Pancreas (tissue), 10 donors: ENCODE measurements around the gene ZNF217. TPM values are rescaled to one million over a fixed set of nuclear protein-coding genes. Genes with fewer than 3 reads are reported as not detected.
"Not testable (repeated sequence)": the region's sequence is repeated elsewhere in the genome, so short reads cannot be mapped to it uniquely, and the experiment has no call there.

Experiments
- ATAC-seq, 4 donors: fragments of 200-7000 bp; cut with Tn5 transposase; one replicate each; pipeline versions ENCODE4 v1.8.0 to v1.9.1; 2020; ENCODE audit warnings: mild to moderate bottlenecking in 4 of 4, moderate library complexity in 4 of 4
- DNase-seq, 6 donors: peaks; one replicate each; pipeline ENCODE4 v3.0.0-alpha.2; 2020
- FAIRE-seq: peaks from 2 replicates; lab custom pipeline; 2012; peaks lifted over from hg19 to GRCh38; lab: Jason Lieb, UNC
- H3K27ac ChIP-seq, 4 donors: fragments of 200-600 bp; sonication (generic); 1 replicate in 3 of 4; 2 replicates in 1 of 4; pipeline versions ENCODE4 v1.5.0 to v1.8.0; 2020
- H3K27me3 ChIP-seq, 4 donors: fragments of 200-600 bp; one replicate each; pipeline ENCODE4 v1.8.0; 2021
- H3K36me3 ChIP-seq, 3 donors: fragments of 200-600 bp; sonication (generic) in 1 of 3; one replicate each; pipeline versions ENCODE4 v1.5.0 to v1.8.0; 2020 to 2021
- H3K4me1 ChIP-seq, 3 donors: fragments of 200-600 bp; one replicate each; pipeline ENCODE4 v1.8.0; 2021
- H3K4me3 ChIP-seq, 4 donors: fragments of 200-600 bp; sonication (generic) in 2 of 4; one replicate each; pipeline versions ENCODE4 v1.5.0 to v1.8.0; 2020 to 2021
- H3K9me3 ChIP-seq, 4 donors: fragments of 200-600 bp; one replicate each; pipeline ENCODE4 v1.8.0; 2021
- WGBS, 2 donors: extraction: QIAGEN DNeasy Blood & Tissue Kit; methylation state at CpG; one replicate each; pipeline ENCODE4 v1.1.7; 2013; 5-methylcytosine and 5-hydroxymethylcytosine counted together
- intact Hi-C, 3 donors: fragments of 100-400 bp; cut with DNase I; formaldehyde crosslinking; loops; one replicate each; pipeline versions ENCODE4 v1.11.1 to v1.14.2; 2022
- polyA plus RNA-seq, 2 donors: library from polyadenylated mRNA; stranded (reverse); fragments of 200-250 nt; gene quantifications; one replicate each; pipeline ENCODE4 v1.2.3, GENCODE V29; 2013
- total RNA-seq, 6 donors: library from RNA; stranded (reverse); fragmentation: NEBNext Ultra II Directional in 4 of 6; extraction: Animal tissue kit (Norgen Biotek cat#: 25700) in 4 of 6; gene quantifications; one replicate each; pipeline versions ENCODE4 v1.2.1 to v1.2.4, GENCODE V29; 2021 to 2023
- TF ChIP-seq, protein P1 (sequence below), 4 donors: fragments of 200-600 bp; sonication (generic) in 3 of 4; IDR thresholded peaks; one replicate each; pipeline versions ENCODE4 v1.5.0 to v1.8.0; 2021; ENCODE audit warnings: antibody characterized with exemption in 4 of 4
- donor health status: healthy with polysubstance abuse.
- donor health status: DM: no; HTN: no; CAD: no; lungs with moderate emphysema.
- donor health status: DM: no; HTN: no; CAD: no.
- donor health status: control.
- donor health status: control.
- donor health status: Bipolar disorder and iron deficiency.
- donor health status: DM: yes; HTN: yes; CAD: no.
- donor health status: DM: no; HTN: no; CAD: no.
- donor health status: DM: no; HTN: no; CAD: no.
- donor health status: DM: yes; HTN: yes; CAD: no.

ZNF217 gene
- total and polyA plus RNA-seq, 8 donors = 4.2 to 29.5 (median 12.8) TPM

DNA sequence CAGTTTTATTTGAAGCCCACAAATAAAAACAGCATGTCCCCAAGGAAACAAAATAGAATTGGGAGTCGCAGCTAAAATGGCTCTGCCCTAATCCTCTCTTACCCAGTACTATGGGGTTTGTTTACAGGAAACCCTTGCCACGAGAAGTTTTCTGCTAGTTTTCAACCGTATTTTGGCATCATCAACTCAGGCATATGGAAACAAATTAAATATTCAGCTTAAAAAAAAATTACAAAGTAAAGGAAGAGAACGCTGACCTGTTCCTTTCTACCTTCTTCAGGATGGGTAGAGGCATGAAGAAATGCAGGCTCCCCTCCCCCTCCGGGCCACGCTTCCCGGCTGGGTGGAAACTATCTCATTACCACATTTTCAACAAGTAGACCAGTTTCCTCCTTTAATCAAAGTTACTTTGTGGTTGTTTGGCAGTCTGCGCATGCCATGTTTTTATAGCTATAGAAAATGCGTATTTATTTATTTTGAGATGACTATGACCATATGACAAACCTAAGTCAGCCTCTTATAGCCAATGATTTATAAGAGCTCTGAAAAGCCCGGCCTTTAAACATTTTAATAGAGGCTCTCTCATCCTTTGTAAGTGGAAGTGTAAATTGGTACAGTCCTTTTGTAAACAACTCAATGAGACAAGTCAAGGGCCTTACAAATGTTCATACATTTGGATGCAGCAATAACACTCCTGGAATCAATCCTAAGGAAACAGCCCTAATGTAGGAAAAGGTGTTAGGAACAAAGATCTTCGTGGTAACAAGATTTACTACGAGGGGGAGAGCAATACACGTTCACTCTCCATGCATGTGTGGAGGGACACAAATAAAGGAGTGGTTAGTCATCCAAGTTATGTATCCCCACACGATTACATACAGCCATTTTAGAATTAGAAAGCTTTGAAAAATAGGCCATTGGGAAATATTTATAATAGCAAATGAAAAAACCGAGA is 16.1 kb upstream of the ZNF217 start:
- no peaks in the 10 kb centered on the region for H3K36me3 ChIP-seq
- peak in 2 of 4 donors; percentile 20 to 50 for ATAC-seq
- FAIRE-seq = no peak
- no peak overlapping the region for H3K4me3 ChIP-seq
- H3K9me3 ChIP-seq = no peaks in the 10 kb centered on the region
- TF ChIP-seq, protein P1, sequence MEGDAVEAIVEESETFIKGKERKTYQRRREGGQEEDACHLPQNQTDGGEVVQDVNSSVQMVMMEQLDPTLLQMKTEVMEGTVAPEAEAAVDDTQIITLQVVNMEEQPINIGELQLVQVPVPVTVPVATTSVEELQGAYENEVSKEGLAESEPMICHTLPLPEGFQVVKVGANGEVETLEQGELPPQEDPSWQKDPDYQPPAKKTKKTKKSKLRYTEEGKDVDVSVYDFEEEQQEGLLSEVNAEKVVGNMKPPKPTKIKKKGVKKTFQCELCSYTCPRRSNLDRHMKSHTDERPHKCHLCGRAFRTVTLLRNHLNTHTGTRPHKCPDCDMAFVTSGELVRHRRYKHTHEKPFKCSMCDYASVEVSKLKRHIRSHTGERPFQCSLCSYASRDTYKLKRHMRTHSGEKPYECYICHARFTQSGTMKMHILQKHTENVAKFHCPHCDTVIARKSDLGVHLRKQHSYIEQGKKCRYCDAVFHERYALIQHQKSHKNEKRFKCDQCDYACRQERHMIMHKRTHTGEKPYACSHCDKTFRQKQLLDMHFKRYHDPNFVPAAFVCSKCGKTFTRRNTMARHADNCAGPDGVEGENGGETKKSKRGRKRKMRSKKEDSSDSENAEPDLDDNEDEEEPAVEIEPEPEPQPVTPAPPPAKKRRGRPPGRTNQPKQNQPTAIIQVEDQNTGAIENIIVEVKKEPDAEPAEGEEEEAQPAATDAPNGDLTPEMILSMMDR (IDR thresholded peaks at IDR 0.05) = no peak
- intact Hi-C loops = no loop called here
- H3K27me3 ChIP-seq = no peaks in the 10 kb centered on the region
- H3K4me1 ChIP-seq = peaks cover 0 to 6% (median 0%) of the 10 kb centered on the region in 3 donors
- WGBS, 2 donors = 79 to 83% methylated on average over 15 of the region's 15 CpGs
- H3K27ac ChIP-seq = peak overlapping the region in 2 of 4 donors; percentile 2 to 26
- DNase-seq = peak in 2 of 6 donors; percentile 5 to 36

GRCh38 chr20:53608456-53609452 is 15.1 kb upstream of the ZNF217 start:
- H3K4me3 ChIP-seq = no peak overlapping the region
- TF ChIP-seq, protein P1 (IDR thresholded peaks at IDR 0.05) = no peak
- DNase-seq (peak in 3 of 6 donors; percentile 12 to 58 (median 22)), ATAC-seq (peak in 2 of 4 donors; percentile 29 to 54), FAIRE-seq (no peak)
- intact Hi-C loops = no loop called here
- WGBS, 2 donors = 87 to 88% methylated on average over 33 to 35 of the region's 35 CpGs
- peaks cover 0 to 6% (median 0%) of the 10 kb centered on the region in 3 donors for H3K4me1 ChIP-seq
- H3K27me3 ChIP-seq = no peaks in the 10 kb centered on the region
- H3K36me3 ChIP-seq = no peaks in the 10 kb centered on the region
- H3K27ac ChIP-seq = peak overlapping the region in 1 of 4 donors; percentile 26
- no peaks in the 10 kb centered on the region for H3K9me3 ChIP-seq

DNA sequence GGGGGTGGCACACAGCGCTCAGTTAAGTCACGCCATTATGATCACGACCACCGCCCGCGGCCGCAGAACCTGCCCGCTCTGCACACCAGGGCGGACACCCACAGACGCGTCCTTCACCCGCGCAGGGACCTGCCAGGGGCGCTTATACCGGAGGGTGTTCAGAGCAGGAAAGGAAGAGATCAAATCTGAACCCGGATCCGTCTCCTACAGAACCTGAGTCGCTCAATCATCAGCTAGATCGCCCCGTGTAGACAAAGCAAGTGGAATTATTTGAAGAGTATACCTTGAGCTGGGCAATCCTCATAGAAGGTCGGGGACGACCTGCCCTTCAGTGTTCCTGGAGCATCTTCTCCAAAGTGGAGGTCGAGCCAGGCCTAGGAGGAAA is 14.4 kb upstream of the ZNF217 start:
- Histone ChIP-seq H3K4me1 (peaks cover 0 to 6% (median 0%) of the 10 kb centered on the region in 3 donors), H3K27me3 (no peaks in the 10 kb centered on the region), H3K9me3 (no peaks in the 10 kb centered on the region), H3K36me3 (no peaks in the 10 kb centered on the region), H3K27ac (no peak overlapping the region), H3K4me3 (no peak overlapping the region)
- intact Hi-C loops = no loop called here
- ATAC-seq (no peak), DNase-seq (peak in 2 of 6 donors; percentile 8 to 15), FAIRE-seq (no peak)
- WGBS, 2 donors = 94 to 95% methylated on average over 23 of the region's 23 CpGs
- TF ChIP-seq, protein P1 (IDR thresholded peaks at IDR 0.05) = no peak

DNA sequence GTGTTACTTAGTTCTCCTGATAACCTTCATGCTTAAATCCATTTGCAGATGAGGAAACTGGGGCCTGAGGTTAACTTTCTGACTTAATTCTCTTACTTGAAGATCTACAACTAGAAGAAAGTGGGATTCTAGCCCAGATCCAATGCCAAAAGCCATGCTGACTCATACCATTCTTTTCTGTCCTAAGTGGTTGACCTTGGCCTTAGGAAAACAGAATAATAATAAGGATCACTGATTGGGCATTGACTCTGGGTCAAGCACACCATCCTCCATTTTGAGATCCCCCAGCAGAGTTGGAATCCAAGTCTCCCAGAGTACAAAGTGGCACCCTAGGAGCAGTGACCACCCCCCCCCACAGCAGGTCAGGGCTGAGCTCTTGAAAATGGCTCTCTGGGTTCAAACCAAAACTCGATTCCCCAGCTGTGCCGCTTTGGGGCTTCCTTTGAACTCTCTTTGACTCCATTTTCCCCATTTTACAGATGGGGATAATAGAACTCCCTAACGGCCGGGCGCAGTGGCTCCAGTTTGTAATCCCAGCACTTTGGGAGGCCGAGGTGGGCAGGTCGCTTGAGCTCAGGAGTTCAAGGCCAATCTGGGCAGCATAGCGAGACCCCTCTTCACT is 12.8 kb upstream of the ZNF217 start:
- H3K27me3 ChIP-seq = no peaks in the 10 kb centered on the region
- FAIRE-seq = no peak
- H3K4me3 ChIP-seq = no peak overlapping the region
- 93% methylated on average over 8 of the region's 8 CpGs for WGBS, 2 donors
- H3K36me3 ChIP-seq = no peaks in the 10 kb centered on the region
- H3K9me3 ChIP-seq = no peaks in the 10 kb centered on the region
- H3K27ac ChIP-seq = no peak overlapping the region
- ATAC-seq = peak; percentile 68 to 75 (median 74)
- peaks cover 0 to 6% (median 0%) of the 10 kb centered on the region in 3 donors for H3K4me1 ChIP-seq
- intact Hi-C loops = no loop called here
- DNase-seq = peak in 2 of 6 donors; percentile 13 to 34
- TF ChIP-seq, protein P1 (IDR thresholded peaks at IDR 0.05) = no peak

DNA sequence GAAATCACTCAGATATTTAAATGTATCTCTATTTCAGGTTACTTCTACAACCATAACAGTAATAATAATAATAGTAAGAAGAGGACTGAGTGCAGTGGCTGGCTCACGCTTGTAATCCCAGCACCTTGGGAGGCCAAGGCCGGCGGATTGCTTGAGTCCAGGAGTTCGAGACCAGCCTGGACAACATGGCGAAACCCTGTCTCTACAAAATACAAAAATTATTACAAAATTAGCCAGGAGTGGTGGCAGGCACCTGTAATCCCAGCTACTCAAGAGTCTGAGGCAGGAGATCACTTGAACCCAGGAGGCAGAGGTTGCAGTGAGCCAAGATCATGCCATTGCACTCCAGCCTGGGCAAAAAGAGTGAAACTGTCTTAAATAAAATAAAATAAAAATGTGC is 11.8 kb upstream of the ZNF217 start:
- peak in 1 of 6 donors; percentile 1 for DNase-seq
- ATAC-seq, H3K4me3 ChIP-seq, H3K4me1 ChIP-seq, H3K27ac ChIP-seq, H3K36me3 ChIP-seq, FAIRE-seq, H3K9me3 ChIP-seq, H3K27me3 ChIP-seq, intact Hi-C loops: not testable (repeated sequence)
- 95 to 96% methylated on average over 5 of the region's 5 CpGs for WGBS, 2 donors

DNA sequence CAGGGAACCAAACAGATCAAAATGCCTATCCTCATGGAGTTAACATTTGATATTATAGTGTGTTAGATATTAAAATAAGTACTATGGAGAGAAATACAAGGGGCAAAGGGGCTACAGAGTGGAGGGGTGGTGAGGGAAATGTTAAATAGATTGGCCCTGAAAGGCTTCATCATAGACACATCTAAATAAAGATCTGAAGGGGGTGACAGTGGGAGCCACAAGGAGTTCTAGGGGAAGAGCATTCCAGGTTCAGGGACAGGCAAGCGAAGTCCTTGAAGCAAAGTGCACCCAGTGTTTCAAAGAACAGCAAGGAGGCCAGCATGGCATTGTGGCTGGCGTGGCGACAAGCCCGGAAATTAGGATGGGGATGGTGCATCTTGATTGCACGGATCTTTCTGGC is 11.2 kb upstream of the ZNF217 start:
- H3K27me3 ChIP-seq, FAIRE-seq, H3K9me3 ChIP-seq, H3K36me3 ChIP-seq, ATAC-seq, H3K4me3 ChIP-seq, H3K4me1 ChIP-seq, H3K27ac ChIP-seq, intact Hi-C loops: not testable (repeated sequence)
- peak in 1 of 6 donors; percentile 3 for DNase-seq
- 94 to 100% methylated on average over 1 to 4 of the region's 5 CpGs for WGBS, 2 donors
